ENCODE results near the gene PER2.

The PER2 gene

GRCh38 chr2:238305965-238306671 is 17.7 kb upstream of the PER2 start:
- H3K27ac ChIP-seq (replicated peaks) = no peak overlapping the region
- H3K4me3 ChIP-seq (replicated peaks; ENCODE audit: insufficient read depth, low read length) = no peak overlapping the region
- TF ChIP-seq CTCF (IDR thresholded peaks at IDR 0.05; ENCODE audit: insufficient read depth, low read length) (no peak), POLR2AphosphoS5 (IDR thresholded peaks at IDR 0.05; ENCODE audit: low read depth) (no peak), SPI1 (IDR thresholded peaks at IDR 0.05; ENCODE audit: borderline replicate concordance, low read depth) (no peak), GABPA (IDR thresholded peaks at IDR 0.05; ENCODE audit: low read depth) (no peak)
- TF ChIP-seq, protein P1, sequence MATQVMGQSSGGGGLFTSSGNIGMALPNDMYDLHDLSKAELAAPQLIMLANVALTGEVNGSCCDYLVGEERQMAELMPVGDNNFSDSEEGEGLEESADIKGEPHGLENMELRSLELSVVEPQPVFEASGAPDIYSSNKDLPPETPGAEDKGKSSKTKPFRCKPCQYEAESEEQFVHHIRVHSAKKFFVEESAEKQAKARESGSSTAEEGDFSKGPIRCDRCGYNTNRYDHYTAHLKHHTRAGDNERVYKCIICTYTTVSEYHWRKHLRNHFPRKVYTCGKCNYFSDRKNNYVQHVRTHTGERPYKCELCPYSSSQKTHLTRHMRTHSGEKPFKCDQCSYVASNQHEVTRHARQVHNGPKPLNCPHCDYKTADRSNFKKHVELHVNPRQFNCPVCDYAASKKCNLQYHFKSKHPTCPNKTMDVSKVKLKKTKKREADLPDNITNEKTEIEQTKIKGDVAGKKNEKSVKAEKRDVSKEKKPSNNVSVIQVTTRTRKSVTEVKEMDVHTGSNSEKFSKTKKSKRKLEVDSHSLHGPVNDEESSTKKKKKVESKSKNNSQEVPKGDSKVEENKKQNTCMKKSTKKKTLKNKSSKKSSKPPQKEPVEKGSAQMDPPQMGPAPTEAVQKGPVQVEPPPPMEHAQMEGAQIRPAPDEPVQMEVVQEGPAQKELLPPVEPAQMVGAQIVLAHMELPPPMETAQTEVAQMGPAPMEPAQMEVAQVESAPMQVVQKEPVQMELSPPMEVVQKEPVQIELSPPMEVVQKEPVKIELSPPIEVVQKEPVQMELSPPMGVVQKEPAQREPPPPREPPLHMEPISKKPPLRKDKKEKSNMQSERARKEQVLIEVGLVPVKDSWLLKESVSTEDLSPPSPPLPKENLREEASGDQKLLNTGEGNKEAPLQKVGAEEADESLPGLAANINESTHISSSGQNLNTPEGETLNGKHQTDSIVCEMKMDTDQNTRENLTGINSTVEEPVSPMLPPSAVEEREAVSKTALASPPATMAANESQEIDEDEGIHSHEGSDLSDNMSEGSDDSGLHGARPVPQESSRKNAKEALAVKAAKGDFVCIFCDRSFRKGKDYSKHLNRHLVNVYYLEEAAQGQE (IDR thresholded peaks at IDR 0.05; ENCODE audit: insufficient replicate concordance, low read depth) = no peak
- H3K27me3 ChIP-seq (ENCODE audit: insufficient read depth, poor library complexity, severe bottlenecking) = no peaks in the 10 kb centered on the region
- no peak for DNase-seq (ENCODE audit: low read depth in 1 of 2, low spot score in 1 of 2)

- no peak overlapping the region for H3K4me3 ChIP-seq (replicated peaks; ENCODE audit: insufficient read depth, low read length)
- DNase-seq (ENCODE audit: low read depth in 1 of 2, low spot score in 1 of 2) = no peak
- H3K27me3 ChIP-seq (ENCODE audit: insufficient read depth, poor library complexity, severe bottlenecking) = no peaks in the 10 kb centered on the region
- peak; percentile 7 for TF ChIP-seq CTCF (IDR thresholded peaks at IDR 0.05; ENCODE audit: insufficient read depth, low read length)
- TF ChIP-seq SPI1 (IDR thresholded peaks at IDR 0.05; ENCODE audit: borderline replicate concordance, low read depth) = no peak
- no peak for TF ChIP-seq POLR2AphosphoS5 (IDR thresholded peaks at IDR 0.05; ENCODE audit: low read depth)
- TF ChIP-seq, protein P1 (IDR thresholded peaks at IDR 0.05; ENCODE audit: insufficient replicate concordance, low read depth) = peak; percentile 77
- no peak for TF ChIP-seq GABPA (IDR thresholded peaks at IDR 0.05; ENCODE audit: low read depth)
- H3K27ac ChIP-seq (replicated peaks) = no peak overlapping the region
Measured at GRCh38 chr2:238305092-238305862, 16.9 kb upstream of the PER2 start.

- H3K27ac ChIP-seq (replicated peaks) = no peak overlapping the region
- no peaks in the 10 kb centered on the region for H3K27me3 ChIP-seq (ENCODE audit: insufficient read depth, poor library complexity, severe bottlenecking)
- TF ChIP-seq SPI1 (IDR thresholded peaks at IDR 0.05; ENCODE audit: borderline replicate concordance, low read depth) = no peak
- TF ChIP-seq CTCF (IDR thresholded peaks at IDR 0.05; ENCODE audit: insufficient read depth, low read length) = no peak
- no peak for TF ChIP-seq GABPA (IDR thresholded peaks at IDR 0.05; ENCODE audit: low read depth)
- no peak for TF ChIP-seq POLR2AphosphoS5 (IDR thresholded peaks at IDR 0.05; ENCODE audit: low read depth)
- TF ChIP-seq, protein P1 (IDR thresholded peaks at IDR 0.05; ENCODE audit: insufficient replicate concordance, low read depth) = no peak
- H3K4me3 ChIP-seq (replicated peaks; ENCODE audit: insufficient read depth, low read length) = no peak overlapping the region
- DNase-seq (ENCODE audit: low read depth in 1 of 2, low spot score in 1 of 2) = no peak
Measured at GRCh38 chr2:238304116-238304515, 15.7 kb upstream of the PER2 start.

All from HL-60 (cell line).